Panc1 (cell line): ENCODE results near the gene SIM2.

Source experiments
- CTCF ChIP-seq: fragments of 450-650 bp; IDR thresholded peaks from 2 replicates; pipeline ENCODE4 v1.5.1; 2017; ENCODE audit warnings: mild to moderate bottlenecking
- POLR2AphosphoS5 ChIP-seq: IDR thresholded peaks from 2 replicates; pipeline ENCODE4 v1.6.1; 2012; ENCODE audit warnings: mild to moderate bottlenecking, low read depth, low read length, moderate library complexity
- REST ChIP-seq, 2 experiments: IDR thresholded peaks; 2 replicates each; pipeline ENCODE4 v1.6.1; 2011 to 2012; ENCODE audit warnings: low read depth in 2 of 2, control low read depth in 1 of 2, low read length in 1 of 2, mild to moderate bottlenecking in 1 of 2, moderate library complexity in 1 of 2; ENCODE audit not compliant: insufficient read depth in 1 of 2
- SIN3A ChIP-seq: IDR thresholded peaks from 2 replicates; pipeline ENCODE4 v1.6.1; 2012; ENCODE audit warnings: low read depth, mild to moderate bottlenecking, low read length, moderate library complexity, borderline replicate concordance; ENCODE audit not compliant: insufficient read depth
- TCF7L2 ChIP-seq: IDR thresholded peaks from 2 replicates; pipeline ENCODE4 v1.6.1; 2011; ENCODE audit warnings: mild to moderate bottlenecking, low read depth, low read length, inconsistent platforms

GRCh38 chr21:36704958-36705678 is 6.2 kb downstream of the SIM2 start:
- TF ChIP-seq CTCF = no peak
- no peak for TF ChIP-seq SIN3A
- no peak for TF ChIP-seq REST (IDR thresholded peaks at IDR 0.05; ENCODE audit: insufficient read depth in 1 of 2, low read depth in 2 of 2, low read length in 1 of 2)
- TF ChIP-seq POLR2AphosphoS5 = no peak
- TF ChIP-seq TCF7L2 = no peak
